ENCODE measurements around the gene KCNC2. TPM values are rescaled to one million over a fixed set of nuclear protein-coding genes. Genes with fewer than 3 reads are reported as not detected.
"Not testable (repeated sequence)": the region's sequence is repeated elsewhere in the genome, so short reads cannot be mapped to it uniquely, and the experiment has no call there.

KCNC2 gene
- total RNA-seq, result not detected

- no peak for DNase-seq
These were observed at the start of gene KCNC2 for GRCh38 chr12:75209812-75210138. TSS of gene KCNC2 (minus strand) at chr12:75209839.

- DNase-seq, result no peak
These were observed 49.5 kb upstream of the KCNC2 start for GRCh38 chr12:75259143-75259542.

- no peak for DNase-seq
These were observed 47.9 kb upstream of the KCNC2 start for GRCh38 chr12:75257510-75257909.

- no peak for DNase-seq
These were observed 35.5 kb upstream of the KCNC2 start for GRCh38 chr12:75245108-75245507.

DNA sequence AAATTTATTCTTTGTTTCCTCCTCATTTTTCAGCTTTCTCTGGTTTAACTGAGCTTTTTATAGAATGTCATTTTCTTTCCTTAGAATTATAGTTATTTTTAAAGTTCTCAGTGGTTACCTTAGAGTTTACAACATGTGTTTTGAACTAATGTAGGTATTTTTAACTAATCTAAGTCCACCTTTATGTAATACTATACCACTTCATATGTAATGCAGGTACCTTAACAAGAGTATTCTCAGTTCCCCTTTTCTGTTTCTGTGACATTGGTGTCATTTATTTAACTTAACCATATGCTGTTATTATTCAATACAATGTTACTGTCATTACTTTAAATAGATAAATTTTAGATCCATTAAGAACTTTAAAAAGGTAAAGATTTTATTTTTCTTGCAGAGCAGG lies 30.3 kb upstream of the KCNC2 start:
- DNase-seq, result no peak

DNA sequence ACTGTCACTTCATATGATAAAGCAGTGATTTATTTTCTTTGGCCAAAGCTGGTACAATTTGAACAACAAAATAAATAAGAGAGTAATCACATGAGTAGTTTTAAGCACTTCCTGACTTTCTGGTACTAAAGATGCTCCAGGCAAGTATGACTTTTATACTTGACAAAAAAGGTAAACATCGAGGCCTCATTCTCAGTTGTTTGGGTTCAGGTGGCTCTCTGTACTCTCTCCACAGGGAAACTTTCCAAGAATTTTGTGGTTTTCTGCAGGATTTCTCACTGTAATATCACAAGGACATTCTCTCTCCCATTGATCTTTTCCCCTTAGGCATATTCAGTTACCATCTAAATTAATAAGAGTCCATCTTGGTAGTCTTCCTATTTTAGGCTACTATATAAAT lies 26.6 kb upstream of the KCNC2 start:
- DNase-seq, result no peak

GRCh38 chr12:75227132-75227531 lies 17.5 kb upstream of the KCNC2 start:
- DNase-seq, result no peak

DNA sequence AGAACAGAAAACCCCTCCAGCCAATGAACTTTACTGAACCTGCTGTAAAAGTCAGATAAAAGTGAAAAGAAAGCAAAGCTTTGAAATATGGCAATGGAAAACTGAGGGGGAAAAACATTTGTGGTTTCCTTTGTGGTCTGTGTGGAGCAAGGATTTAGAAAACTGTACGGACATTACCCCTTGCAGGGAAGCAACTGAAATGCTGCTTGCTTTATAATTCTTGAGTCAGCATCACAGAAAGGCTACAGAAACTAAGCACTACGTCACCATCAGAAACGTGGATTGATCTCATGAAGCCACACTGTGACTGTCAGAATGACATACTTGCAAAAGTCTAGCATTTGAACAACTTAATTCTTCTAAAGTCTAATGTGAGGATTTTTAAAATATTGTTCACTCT lies 2.4 kb upstream of the KCNC2 start:
- no peak for DNase-seq

DNA sequence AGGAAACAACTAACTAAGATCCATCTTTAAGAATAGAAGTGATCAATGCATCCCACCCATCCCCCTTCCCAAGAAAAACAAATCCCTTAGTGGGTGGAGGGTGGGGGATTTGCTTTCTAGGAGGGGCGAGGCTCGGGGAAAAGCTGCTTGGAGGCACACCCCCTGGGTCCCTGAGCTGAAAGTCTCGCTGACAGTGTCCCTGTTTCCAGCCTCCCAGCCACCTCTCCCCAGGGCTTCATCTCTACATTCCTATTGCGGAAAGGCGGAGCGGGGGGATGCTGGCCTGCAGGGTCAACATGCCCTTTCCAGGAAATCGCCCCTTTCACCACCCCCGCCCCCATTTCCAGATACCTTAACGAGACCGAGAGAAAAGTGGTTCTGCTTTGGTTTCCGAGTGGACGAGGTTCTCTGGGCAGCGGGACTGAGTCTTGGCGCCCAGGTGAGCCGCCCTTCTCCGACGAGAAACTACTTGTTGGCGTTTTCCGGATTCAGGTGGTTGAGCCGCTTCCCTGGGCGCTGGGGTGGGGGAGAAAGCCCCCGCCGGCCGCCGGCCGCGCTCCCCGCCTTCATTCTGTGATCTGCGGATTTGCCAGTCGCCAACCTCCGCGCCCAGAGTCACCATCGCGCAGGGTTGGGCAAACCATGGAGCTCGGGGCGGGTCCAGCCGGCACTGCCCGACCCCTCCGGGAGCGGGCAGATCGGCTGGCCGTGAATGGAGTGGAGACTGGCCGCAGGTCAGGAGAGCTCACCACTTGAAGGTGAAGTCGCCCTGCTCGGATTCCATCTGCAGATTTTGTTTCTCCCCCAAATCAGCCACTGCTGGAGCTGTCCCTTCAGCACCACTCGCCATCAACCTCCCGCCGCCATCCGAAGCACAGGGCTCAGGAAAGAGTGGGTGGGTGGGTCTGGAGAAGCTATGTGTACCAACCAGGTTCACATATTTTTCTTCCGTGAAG lies 505 bp downstream of the KCNC2 start:
- no peak for DNase-seq

GRCh38 chr12:75207338-75208083 lies 2.1 kb downstream of the KCNC2 start:
- DNase-seq, result no peak

DNA sequence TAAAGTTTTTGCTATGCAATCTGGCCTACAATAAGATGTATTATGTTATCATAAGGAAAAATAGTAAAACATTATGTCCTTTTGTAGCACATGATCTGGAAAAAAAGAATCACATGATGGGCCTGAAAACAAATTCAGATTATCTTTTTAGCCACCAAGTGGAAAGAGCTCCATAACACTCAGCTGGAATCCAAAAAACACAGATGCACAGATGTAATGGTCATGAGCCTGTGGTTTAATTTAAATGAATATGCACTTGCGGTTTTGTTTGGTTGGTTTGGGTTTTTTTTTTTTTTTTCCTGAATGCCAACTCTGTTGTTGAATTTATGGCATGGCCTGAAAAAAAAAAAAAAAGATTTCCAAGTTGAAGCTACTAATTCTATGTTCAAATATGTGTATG lies 4.1 kb downstream of the KCNC2 start:
- DNase-seq, result no peak

GRCh38 chr12:75196865-75197264 lies 12.8 kb downstream of the KCNC2 start:
- DNase-seq, result no peak

DNA sequence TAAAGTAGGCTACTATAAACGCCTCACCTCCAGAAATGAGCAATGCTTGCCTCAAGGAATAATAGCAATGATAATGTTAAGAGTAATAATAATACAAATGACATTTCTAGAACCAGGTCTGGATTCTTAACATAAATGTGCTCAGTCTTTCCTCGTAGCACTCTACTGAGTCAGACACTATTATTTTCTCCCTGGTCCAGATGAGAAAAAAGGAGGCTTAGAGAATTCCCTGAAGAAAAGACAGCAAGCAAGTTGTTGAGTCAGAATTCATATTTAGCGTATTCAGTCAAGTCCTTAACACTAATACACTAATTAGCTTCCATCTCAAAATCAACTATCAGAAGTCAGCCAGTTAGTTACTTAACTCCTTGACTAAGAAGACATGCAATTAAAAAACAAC lies 13.2 kb downstream of the KCNC2 start:
- DNase-seq, result no peak

DNA sequence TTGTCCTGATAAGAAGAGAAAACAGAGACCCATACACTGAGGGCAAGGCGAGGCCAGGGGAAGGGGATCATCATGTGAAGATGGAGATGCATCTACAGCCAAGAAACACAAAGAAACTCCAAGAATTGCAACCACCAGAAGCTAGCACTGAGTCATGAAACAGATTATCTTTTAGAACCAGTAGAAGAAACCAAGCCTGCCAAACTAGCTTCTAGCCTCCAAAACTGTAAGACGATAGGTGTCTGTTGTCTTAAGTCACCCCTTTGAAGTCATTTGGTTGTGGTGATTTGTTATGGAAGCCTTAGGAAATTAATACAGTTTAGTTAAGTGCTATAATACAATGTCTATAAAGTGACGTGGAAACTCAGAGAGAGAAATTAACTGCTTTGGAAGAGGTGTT lies 15.4 kb downstream of the KCNC2 start:
- no peak for DNase-seq

DNA sequence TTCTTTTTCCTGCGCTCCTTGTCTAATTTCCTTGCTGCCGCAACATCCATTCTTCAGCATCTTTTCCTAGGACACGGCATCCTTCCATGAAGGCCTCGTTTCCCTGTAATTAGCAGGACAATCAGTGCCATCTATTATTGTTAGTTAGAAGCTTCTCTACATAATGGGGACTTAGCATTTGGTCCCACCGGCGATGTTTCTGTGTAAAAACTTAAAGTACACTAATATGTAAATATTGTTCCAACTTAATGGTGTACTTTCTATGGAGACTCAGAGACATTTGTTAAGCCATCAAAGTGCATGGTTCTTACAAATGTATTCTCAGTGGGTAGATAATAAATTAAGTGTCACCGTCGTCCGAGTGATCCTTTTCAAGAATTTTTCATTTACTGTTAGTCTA lies 17.4 kb downstream of the KCNC2 start:
- no peak for DNase-seq

GRCh38 chr12:75190846-75191245 lies 18.8 kb downstream of the KCNC2 start:
- no peak for DNase-seq

- not testable (repeated sequence) for DNase-seq
These were observed 23.8 kb downstream of the KCNC2 start for GRCh38 chr12:75185881-75186280.

GRCh38 chr12:75184516-75184915 lies 25.1 kb downstream of the KCNC2 start:
- DNase-seq, result no peak

DNA sequence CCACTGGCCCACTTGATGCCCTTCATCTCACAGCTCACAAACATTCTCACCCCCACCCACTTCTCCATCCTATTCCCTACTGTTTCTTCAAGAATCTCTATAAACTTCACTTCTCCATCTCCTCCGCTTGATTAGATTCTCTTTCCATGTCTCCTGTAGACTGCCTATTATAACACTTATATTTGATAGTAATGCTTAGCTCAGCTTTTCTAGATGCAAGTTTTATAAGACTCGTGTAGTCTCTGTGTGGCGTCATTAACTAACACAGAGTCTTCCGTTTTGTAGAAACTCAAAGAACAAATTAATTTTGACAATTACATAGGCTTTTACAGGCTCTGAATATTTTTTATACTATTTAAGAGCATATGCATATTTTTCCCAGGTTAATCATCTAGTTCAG lies 25.7 kb downstream of the KCNC2 start:
- DNase-seq, result no peak

- no peak for DNase-seq
These were observed 31.6 kb downstream of the KCNC2 start for GRCh38 chr12:75177997-75178396.

DNA sequence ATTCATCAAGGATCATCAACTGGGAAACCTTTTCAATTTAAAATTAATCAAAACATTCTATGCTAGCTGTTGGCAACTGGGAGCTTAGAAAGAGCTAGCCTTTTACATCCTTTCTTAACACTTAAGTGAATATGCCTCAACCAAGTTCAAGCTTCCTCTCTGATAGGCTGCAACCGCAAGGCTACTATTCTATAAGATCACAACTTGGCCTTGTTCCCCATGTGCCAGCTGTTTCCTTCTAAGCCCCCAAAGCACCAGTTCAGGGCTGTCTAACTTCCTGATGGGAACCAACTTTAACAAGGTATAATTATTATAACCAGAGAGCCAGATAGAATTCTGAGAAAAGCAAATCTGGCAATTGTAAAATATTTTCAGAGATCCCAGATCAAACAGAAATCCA lies 37.0 kb downstream of the KCNC2 start:
- DNase-seq, result no peak

DNA sequence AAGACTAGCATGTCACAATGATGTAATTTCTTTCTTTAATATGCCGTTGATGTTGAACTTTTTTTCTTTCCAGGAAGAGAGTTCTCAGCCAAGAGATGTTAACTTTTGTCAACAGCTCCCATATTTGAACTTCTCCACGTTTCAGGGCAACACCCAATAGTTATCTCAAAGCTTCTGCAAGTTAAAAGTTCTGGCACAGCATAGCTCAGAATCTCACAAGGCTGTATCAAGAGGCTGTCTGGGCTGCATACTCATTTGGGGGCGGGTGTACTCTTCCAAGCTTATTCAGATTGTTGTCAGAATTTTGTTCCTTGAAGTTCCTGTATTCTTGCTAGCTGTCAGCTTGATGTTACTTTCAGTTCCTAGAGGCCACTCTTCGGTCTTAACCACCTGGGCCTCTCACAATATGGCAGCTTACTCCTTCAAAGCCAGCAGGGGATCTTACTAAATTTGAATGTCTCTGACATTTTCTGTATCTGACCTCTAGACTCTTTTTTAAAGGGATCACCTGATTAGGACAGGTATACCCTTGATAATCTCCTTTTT lies 38.9 kb downstream of the KCNC2 start:
- DNase-seq, result no peak

DNA sequence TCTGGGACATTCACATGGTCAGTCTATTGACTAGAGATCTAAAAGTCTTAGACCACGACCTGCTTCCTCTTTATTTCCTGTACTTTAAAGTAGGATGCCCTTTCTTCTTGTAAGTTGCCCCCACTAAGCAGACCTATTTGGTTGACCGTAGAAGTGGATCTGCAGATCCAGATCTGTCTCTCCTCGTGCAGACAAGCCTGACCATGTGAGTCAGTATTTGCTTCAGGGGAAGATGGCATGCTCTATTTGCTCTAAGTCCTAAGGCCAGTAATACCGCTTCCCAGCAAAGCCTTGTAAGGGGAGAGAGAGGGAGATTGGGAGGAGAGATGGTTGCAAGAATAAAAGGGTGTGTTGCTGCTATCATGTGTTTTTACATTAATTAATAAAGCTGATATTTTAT lies 46.8 kb downstream of the KCNC2 start:
- no peak for DNase-seq

DNA sequence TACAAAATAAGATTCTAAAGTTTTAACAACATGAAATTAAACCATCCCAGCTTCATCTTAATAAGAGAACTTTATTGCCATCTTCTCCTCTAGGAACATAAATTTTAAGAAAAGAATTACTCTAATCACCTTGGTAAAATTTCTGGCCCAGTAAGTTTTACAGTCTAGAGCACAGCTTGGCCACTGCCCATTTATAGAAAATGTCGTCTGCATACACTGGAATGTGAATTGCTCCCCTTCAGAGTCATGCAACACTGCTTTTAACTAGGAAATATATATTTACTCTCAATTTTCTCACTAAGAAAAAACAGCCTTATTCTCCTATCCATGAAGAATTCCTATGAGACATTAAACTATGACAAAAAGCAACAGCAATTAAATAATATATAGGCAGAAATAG lies 48.2 kb downstream of the KCNC2 start:
- no peak for DNase-seq
